Activated B cell treated with CpG ODN at 0.5 μM for 24 hours (primary cell): Measurements from ENCODE around the gene MME. TPM values are rescaled to one million over a fixed set of nuclear protein-coding genes. Genes with fewer than 3 reads are reported as not detected.

ENCODE experiments used
- ATAC-seq: fragments of 200-7000 bp; cut with Tn5 transposase; one replicate; pipeline ENCODE4 v1.10.0; 2021; ENCODE audit warnings: low read depth, mild to moderate bottlenecking, moderate library complexity
- CTCF ChIA-PET: fragments of 350-600 bp; sonication (Branson Sonifier 250); formaldehyde crosslinking; loops from one replicate; lab custom pipeline; 2021; ENCODE audit warnings: antibody characterized with exemption; lab: Charles Lee
- POLR2A ChIA-PET: fragments of 350-600 bp; sonication (Branson Sonifier 250); formaldehyde crosslinking; loops from one replicate; lab custom pipeline; 2021; ENCODE audit warnings: antibody characterized with exemption; lab: Charles Lee
- DNase-seq: peaks from one replicate; pipeline ENCODE4 v3.0.0; 2022
- H3K27ac Mint-ChIP-seq: one replicate; pipeline ENCODE4 v1.8.0; 2020; ENCODE audit warnings: mixed read lengths
- H3K27me3 Mint-ChIP-seq: one replicate; pipeline ENCODE4 v1.8.0; 2021; ENCODE audit warnings: mixed read lengths
- H3K36me3 Mint-ChIP-seq: one replicate; pipeline ENCODE4 v1.8.0; 2021; ENCODE audit warnings: low read depth, mixed read lengths
- H3K4me1 Mint-ChIP-seq: one replicate; pipeline ENCODE4 v1.8.0; 2021; ENCODE audit warnings: mixed read lengths
- H3K4me3 Mint-ChIP-seq: one replicate; pipeline ENCODE4 v1.8.0; 2020; ENCODE audit warnings: mild to moderate bottlenecking, mixed read lengths
- H3K9me3 Mint-ChIP-seq: one replicate; pipeline ENCODE4 v1.8.0; 2020; ENCODE audit warnings: mixed read lengths
- intact Hi-C: fragments of 100-400 bp; cut with micrococcal nuclease; formaldehyde crosslinking; loops from one replicate; pipeline ENCODE4 v1.15.1; 2024
- total RNA-seq: library from RNA; stranded (reverse); gene quantifications from 2 replicates; pipeline ENCODE4 v1.2.3, GENCODE V29; 2022
- TF ChIP-seq, protein P1 (sequence below): fragments of 200-600 bp; IDR thresholded peaks from one replicate; pipeline ENCODE4 v1.8.0; 2022; ENCODE audit warnings: antibody characterized with exemption, mild to moderate bottlenecking

MME gene
- total RNA-seq, 1 donor from 2014 or later: 3.4 TPM

DNA sequence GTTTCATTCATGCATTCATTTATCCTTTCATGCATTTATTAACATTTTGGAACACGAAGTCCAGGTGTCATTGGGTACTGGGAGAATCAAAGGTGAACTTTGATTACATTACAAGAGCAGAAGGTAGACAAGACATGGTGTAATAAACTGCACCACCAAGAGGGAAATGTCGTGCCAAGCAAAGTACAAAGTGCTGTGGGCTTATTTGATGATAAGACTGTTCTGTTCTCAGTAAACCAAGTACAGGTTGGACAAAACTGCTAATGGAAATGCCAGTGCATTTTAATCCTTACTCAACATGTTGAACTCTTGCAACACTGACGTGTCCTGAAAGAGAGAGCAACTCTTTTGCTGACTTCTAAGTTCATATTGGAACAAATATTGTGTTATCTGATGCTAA lies 69.4 kb downstream of the MME start:
- TF ChIP-seq, protein P1, sequence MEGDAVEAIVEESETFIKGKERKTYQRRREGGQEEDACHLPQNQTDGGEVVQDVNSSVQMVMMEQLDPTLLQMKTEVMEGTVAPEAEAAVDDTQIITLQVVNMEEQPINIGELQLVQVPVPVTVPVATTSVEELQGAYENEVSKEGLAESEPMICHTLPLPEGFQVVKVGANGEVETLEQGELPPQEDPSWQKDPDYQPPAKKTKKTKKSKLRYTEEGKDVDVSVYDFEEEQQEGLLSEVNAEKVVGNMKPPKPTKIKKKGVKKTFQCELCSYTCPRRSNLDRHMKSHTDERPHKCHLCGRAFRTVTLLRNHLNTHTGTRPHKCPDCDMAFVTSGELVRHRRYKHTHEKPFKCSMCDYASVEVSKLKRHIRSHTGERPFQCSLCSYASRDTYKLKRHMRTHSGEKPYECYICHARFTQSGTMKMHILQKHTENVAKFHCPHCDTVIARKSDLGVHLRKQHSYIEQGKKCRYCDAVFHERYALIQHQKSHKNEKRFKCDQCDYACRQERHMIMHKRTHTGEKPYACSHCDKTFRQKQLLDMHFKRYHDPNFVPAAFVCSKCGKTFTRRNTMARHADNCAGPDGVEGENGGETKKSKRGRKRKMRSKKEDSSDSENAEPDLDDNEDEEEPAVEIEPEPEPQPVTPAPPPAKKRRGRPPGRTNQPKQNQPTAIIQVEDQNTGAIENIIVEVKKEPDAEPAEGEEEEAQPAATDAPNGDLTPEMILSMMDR: no peak
- Mint-ChIP-seq H3K27ac (no peak overlapping the region), H3K4me3 (no peak overlapping the region), H3K36me3 (no peaks in the 10 kb centered on the region), H3K9me3 (no peaks in the 10 kb centered on the region), H3K4me1 (no peaks in the 10 kb centered on the region), H3K27me3 (no peaks in the 10 kb centered on the region)
- ChIA-PET POLR2A (no interaction called here), CTCF (no interaction called here)
- intact Hi-C loops: no loop called here
- ATAC-seq (no peak), DNase-seq (no peak)

DNA sequence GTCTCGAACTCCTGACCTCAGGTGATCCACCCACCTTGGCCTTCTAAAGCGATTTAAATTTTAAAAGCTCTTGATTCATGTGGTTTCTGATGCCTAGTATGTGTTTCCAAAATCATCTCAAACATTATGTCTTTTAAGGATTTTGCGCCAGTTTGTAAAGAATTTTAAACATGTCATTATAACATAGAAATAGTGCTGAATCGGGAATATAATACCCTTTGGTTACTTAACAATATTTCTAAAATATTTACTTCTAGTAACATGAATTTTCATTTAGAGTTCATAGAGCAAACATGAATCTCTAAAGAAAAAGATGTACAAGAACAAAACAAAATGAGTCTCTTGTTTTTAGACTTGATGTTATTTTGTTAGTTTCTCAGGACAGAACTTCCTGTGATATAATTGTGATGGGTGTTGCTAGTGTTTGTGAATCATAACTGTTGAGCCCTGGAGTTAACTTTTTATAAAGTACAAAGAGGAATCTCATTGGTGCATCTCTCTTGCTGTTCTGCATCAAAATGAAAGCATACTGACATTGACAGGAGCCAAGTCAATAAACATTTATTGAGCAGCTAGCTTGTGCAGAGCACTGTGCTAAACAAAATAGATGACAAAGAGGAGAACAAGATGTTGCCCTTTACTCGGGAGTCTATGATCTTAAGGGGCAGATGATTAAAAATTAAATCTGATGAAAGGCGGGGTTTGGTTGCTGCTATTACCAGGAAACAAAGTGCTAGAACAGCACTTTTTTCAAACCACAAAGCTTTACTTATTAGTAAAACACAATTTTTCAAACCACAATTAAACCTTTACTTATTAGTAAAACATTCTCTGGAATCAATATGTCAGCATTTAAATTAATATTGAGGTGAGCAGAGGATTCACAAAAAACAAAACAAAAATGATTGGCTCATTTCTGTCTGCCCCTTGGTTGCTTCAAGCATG lies 73.4 kb downstream of the MME start:
- Mint-ChIP-seq H3K4me1 (no peaks in the 10 kb centered on the region), H3K27ac (no peak overlapping the region), H3K9me3 (no peaks in the 10 kb centered on the region), H3K4me3 (no peak overlapping the region), H3K27me3 (no peaks in the 10 kb centered on the region), H3K36me3 (no peaks in the 10 kb centered on the region)
- POLR2A ChIA-PET: no interaction called here
- ATAC-seq (no peak), DNase-seq (no peak)
- intact Hi-C loops: no loop called here
- CTCF ChIA-PET: no interaction called here
- TF ChIP-seq, protein P1: no peak

DNA sequence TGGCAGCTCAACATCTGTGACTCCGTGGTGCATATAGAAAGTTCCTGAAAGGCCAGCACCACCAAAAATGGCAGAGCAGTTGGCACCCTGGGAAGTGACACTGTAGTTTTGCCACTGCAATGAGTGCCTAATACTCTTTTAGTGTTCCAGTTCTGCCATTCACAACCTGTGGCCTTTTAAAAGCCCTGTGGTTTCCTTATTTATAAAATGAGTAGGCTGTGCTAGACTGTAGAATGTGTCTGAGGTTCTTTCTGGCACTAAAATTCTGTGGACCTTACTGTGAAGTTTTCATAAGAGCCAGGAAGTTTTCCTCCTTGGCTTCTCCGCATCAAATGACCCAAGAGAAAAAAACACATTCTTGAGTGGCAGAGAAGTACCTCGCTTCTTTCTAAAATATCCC lies 74.1 kb downstream of the MME start:
- H3K4me3 Mint-ChIP-seq: no peak overlapping the region
- ATAC-seq: no peak
- no peaks in the 10 kb centered on the region for H3K4me1 Mint-ChIP-seq
- no peaks in the 10 kb centered on the region for H3K9me3 Mint-ChIP-seq
- no peak overlapping the region for H3K27ac Mint-ChIP-seq
- no peak for DNase-seq
- POLR2A ChIA-PET: no interaction called here
- CTCF ChIA-PET: no interaction called here
- TF ChIP-seq, protein P1: no peak
- no peaks in the 10 kb centered on the region for H3K27me3 Mint-ChIP-seq
- no peaks in the 10 kb centered on the region for H3K36me3 Mint-ChIP-seq
- intact Hi-C loops: no loop called here

DNA sequence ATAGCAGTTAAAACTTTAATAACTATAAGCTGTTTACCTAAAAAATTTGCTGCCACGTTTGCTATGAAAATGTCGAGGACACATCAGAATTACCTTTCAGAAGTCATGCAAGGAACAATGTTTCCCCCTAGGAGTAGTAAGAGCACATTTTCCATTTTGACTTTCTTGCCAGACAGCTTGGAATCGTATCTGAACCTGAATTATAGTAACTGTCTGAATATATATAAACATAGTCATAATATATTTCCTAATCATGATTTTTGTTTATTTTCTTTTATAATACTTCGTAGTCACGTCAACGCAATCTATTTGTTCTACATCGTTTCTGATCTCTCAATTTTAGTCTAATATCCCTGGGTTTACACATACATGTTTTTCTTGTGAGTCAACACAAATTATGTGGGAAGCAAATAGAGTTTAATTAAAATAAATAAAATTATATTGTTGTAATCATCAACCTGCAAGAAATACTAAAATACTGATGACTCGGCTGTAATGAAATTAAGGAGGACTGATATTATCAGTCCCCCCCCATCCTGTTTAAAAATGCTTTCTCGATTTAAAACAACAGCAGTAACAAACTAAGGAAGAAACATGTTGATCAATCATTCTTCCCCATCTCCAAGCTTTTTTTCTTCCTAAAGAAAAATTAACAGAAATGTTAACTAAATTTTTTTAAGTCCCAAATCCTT lies 78.4 kb downstream of the MME start:
- Mint-ChIP-seq H3K4me1 (no peaks in the 10 kb centered on the region), H3K27ac (no peak overlapping the region), H3K27me3 (no peaks in the 10 kb centered on the region), H3K36me3 (no peaks in the 10 kb centered on the region), H3K9me3 (no peaks in the 10 kb centered on the region), H3K4me3 (no peak overlapping the region)
- ATAC-seq (no peak), DNase-seq (no peak)
- ChIA-PET CTCF (no interaction called here), POLR2A (no interaction called here)
- TF ChIP-seq, protein P1: no peak
- intact Hi-C loops: no loop called here

DNA sequence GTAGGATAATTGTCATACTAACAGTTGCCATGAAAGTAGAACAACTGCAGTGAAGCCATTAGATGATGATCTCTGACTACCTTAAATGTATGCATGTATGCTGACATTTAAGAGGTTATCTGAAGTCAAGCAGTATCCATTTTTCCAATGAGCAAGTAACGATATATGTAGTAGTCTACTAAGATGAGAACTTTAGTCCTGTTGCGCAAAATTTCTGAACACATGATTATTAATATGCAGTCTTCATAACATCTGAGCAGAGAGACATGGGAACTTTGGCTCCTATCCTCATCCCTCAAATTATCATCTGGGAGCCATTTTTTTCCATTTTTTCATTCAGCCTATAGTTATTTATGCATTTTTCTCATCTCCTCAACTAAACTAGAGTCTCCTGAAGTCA lies 79.2 kb downstream of the MME start:
- Mint-ChIP-seq H3K27ac (no peak overlapping the region), H3K36me3 (no peaks in the 10 kb centered on the region), H3K4me3 (no peak overlapping the region), H3K9me3 (no peaks in the 10 kb centered on the region), H3K27me3 (no peaks in the 10 kb centered on the region), H3K4me1 (no peaks in the 10 kb centered on the region)
- ChIA-PET POLR2A (no interaction called here), CTCF (no interaction called here)
- intact Hi-C loops: no loop called here
- ATAC-seq (no peak), DNase-seq (no peak)
- TF ChIP-seq, protein P1: no peak
